Stimulated activated CD8-positive, alpha-beta memory T cell treated with anti-CD3 and anti-CD28 coated beads, Interleukin-7, amount 100 ng/mL, for 24 hours (primary cell): ENCODE results near the gene ENOX2.
"Not testable (repeated sequence)": the region's sequence is repeated elsewhere in the genome, so short reads cannot be mapped to it uniquely, and the experiment has no call there.

Source experiments
- DNase-seq: peaks from one replicate; pipeline ENCODE4 v3.0.0-alpha.2; 2020; ENCODE audit warnings: low read depth

The ENOX2 gene

DNA sequence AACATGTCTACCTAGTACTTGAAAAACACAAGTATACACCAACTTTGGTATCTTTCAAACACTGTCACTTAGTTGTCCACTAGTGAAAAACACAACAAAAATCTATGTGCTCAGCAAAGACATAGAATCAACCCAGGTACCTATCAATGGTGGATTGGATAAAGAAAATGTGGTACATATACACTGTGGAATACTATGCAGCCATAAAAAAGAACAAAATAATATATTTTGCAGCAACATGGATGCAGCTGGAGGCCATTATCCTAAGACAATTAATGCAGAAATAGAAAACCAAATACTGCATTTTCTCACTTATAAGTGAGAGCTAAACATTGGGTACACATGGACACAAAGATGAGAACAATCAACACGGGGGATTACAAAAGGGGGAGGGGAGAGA lies 148.7 kb downstream of the ENOX2 start:
- no peak for DNase-seq

DNA sequence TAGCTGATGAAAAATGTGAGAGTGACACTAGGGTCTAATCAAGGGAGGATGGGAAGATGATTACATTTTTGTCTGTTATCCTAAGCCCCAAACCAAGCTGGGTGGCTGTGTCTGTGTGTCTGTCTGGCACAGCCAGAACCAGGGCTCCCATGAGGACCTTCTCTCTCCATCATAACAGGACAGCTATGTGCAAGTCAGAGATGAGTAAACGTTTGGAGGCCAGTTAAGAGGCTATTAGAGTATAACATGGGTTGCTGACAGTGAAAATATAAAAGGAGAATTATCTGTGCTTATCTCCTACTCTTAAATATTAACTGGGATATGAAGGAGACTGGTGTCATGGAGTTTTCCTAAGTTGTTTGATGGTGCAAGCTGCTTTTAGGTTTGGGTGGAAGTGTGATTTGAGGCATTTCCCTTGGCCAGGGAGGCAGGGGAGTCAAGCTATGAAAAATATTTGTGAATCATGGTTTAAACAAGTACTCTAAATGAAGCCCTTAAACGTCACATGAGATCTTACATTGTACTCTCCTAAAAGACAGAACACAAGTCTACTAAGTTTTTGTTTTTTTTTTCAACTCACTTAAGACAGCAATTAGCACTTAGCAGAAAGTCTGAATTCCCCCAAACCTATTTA lies 156.2 kb downstream of the ENOX2 start:
- no peak for DNase-seq

DNA sequence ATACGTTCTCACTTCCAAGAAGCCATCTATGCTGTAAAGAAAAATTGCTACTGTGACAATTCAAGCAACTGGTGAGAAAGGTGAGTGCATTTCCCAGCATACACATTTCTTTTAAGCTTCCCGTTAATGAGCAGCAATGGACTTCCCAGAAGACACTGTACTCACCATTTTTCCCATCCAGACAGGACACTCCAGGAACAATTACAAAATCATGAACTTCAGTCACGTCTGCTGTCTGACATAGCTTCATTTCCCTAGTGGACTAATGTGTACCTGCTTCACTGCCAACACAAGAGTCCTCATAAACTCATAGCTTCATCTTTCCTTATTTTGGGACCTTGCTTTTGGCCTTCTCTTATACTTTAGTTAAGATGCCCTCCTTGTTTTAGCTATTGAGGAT lies 156.9 kb downstream of the ENOX2 start:
- no peak for DNase-seq

DNA sequence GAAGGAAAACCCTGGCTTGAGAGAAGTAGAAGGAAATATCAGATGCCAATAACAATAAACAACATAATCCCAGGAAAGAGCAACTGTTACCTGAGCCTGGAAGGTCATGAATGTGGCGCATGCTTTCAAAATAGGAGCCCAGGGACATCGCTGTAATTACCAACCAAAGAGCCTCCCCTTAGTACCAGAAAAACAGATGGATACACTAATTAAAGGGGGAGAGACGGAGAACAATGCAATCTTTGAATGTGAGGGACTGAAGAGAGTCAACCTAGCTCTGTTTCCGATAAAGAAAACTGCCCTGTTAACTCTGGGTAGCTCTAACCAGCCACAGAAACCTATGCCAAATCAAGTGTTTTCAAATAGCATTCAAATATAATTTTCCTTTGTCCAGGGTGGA lies 161.4 kb downstream of the ENOX2 start:
- no peak for DNase-seq

DNA sequence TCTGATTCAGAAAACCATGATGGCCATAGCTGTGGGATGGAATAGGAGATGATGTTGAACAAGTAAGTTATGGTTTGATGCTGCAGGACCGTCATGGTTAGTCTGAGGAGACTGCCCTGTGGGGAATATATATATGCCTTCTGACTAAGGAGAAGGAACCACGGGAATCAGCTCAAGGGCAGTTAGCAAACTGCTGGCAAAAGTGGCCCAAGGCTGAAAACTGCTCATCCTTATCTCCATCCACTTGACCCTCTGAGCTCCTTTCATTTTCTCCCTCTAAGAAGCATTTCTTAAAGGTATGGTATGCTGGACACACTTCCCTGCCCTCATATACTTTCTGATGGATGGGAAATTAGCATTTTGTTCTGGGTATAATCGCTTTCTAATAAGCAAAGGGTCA lies 161.9 kb downstream of the ENOX2 start:
- no peak for DNase-seq

DNA sequence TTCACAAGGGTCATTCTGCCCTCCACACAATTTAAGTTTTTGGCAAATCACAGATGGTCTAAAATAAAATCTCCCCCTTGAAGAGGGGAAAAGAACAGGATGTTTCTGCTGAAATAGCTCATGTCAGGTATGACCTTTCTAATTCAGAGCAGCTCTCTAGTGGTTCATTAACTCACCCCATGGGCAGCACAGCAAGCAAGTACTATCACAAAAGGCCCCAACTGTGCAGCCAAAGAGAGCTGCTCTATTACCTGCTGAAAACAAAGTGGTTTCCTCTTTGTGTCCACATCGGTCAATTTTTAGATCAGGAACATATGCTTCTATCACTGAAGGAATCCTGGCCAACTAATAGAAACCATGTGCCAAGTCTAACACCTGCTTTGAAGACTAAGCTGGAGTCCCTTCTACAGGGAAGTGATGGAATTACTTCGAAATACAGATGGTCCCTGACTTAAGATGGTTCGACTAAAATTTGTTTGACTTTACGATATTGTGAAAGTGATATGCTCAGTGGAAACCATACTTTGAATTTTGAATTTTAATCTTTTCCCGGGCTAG lies 164.3 kb downstream of the ENOX2 start:
- no peak for DNase-seq

DNA sequence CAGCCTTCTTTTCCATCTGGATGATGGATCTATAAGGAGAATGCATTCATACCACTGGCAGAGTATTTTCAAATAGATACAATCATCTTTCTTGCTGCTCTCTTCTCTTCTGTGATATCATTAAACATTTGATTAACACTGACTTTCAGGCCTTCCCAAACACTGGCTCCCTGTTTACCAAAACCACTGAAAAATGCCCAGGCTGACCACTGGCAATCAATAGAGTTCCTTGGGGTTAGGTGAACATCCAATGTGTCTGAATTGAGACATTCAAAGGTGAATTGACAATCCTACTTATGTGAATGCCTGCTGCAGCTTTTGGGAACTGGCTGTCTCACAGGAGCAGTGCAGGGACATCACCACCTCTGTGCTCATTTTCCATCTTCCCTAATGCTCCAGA lies 168.3 kb downstream of the ENOX2 start:
- no peak for DNase-seq

DNA sequence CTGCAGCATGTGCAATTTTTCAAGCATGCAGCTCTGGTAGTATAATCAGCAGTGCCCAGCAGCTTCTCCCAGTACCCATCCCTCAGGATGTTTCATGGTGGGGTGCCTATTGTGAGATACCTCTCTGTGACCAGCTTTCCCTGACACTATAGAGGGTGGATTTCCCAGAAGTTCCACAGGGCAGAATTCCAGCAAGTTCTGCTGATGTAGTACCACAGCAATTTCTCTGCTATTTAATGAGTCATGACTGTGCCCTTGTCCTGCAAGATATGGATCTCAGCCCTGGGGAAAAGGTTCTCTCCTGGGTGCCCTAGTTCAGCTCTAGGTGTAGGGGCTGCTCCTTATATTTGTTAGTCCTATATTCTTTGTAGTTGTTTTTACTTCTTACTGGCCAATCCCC lies 174.8 kb downstream of the ENOX2 start:
- DNase-seq: no peak

DNA sequence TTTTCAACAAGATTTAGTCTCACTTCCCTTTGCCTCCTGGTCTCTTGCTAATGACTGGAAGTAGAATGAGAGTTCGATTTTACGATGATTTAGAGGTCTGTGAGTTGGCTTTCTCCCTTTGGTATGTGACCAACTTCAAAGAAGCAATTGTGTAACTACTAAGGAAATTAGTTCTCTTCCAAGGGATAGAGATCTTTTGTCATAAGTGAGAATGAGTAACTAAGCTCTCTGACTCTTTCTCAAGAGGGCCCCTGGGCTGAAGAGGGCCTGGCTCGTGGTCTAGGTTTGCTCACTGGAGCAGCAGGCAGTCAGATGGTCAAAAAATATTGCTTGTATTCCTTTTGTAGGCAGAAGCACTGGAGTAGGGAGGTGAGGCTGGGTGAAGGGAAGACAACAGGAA lies 176.3 kb downstream of the ENOX2 start:
- no peak for DNase-seq

DNA sequence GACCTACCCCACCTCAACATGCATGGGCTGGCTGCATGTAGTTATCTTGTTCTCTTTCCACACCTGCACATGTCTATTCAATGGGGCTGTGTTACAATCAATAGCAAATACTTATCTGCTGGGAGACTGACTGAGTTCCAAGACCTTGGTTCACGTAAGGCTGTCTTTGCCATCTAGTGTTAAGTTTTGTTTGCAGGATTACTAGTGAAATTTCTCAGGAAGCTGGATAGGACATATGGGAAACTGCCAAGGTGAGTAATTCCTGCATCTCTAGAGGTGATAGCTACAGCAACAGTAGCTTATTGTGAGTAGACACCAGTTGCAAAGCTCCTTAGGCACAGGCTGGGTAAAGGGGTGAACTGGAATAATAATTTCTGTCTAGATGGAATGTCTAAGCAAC lies 177.5 kb downstream of the ENOX2 start:
- no peak for DNase-seq

DNA sequence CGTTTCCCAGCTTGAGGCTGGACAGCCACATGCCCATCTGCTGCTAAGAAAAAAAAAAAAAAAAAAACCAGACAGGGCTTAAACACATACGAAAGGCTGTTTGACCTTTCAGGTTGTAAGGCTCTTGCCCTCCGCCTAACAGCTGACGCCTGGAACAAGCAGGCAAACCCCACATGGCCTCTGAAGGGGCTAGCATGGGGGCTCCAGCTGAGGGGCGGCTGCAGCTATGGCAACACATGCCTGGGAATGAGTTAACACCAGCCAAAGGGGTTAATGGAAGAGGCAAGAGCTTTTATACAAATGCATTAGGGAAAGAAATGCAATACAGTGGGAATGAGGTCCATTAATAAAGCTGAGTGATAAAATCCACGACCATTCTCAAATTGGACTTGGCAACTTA lies 183.6 kb downstream of the ENOX2 start:
- no peak for DNase-seq

DNA sequence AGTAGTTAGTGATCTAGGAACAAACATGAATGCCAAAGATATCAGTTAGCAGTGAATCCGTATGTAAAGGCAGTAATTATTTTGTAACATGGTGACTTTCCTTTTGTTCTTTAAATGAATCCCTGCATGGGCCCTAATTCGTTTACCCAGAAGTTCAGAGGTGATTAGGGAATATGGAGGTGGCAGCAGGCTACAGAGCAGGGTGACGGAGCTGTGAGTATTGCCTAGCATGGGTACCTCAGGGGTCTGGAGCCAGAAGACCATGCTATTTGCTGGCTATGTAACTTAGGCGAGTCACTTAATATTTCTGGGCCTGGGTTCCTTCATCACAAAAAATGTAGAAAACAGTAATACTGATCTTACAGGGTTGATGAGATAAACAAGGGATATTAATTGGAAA lies 184.9 kb downstream of the ENOX2 start:
- DNase-seq: no peak

DNA sequence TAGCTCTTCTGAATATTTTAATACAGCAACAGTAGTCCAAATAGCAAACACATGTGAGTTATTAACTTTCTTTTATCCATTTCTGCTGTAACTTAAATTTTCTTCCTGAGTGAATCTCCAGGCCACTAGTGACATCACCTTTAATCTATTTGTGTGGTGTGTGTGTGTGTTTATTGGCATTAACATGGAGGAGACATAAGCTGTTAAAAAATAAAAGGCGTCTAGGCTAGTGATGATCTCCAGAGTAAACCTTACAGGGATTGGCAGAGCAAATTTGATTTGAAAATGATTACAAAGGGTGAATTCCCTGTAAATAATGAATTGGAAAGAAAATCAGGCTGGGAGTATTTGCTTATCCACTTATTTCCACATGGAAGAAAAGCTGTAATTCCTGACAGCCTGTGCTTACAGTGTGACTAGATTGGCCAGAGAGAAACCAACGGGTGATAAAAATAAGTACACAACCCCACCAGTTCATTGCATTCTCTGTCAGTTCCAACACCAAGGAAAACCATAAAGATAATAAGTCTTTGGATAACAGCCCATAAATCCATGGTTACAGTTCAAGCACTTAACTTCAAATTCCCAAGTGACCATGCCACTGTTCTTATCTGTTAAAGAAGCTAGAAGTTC lies 186.1 kb downstream of the ENOX2 start:
- no peak for DNase-seq

DNA sequence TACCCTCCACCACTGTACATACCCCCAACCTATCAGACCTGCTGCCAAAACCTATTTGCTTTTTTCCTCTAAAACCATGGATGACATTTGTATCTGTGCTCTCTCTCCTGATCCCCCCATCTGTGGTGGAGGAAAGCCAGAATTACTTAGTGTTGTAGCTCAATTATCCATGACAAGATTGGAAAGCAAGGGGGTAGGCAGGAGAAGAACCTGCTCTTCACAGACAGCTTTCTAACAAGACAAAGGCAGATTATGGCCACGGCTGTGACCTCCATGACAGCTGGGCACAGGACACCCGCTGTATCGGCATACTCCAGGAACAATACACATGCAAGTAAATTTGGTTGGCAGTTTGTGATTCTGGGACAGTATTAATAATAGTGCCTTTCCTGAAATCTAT lies 186.7 kb downstream of the ENOX2 start:
- no peak for DNase-seq

DNA sequence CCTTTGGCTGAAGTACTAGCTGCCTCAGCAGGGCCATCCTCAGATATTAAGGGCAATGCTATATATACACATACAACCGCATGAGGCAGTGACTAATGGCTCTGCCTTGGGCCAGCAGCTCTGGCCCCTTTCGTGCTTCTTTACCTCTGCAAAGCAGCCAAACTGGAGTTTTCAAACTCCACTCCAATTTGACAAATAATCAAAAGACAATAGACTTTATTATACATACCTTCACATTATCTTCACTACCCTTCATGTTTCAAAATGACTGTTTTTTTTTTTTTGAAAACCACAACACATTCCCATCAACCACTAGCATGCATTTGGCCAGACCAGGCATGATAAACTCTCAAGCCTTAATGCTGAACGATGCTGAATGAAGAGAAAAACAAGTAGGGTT lies 187.7 kb downstream of the ENOX2 start:
- DNase-seq: no peak

DNA sequence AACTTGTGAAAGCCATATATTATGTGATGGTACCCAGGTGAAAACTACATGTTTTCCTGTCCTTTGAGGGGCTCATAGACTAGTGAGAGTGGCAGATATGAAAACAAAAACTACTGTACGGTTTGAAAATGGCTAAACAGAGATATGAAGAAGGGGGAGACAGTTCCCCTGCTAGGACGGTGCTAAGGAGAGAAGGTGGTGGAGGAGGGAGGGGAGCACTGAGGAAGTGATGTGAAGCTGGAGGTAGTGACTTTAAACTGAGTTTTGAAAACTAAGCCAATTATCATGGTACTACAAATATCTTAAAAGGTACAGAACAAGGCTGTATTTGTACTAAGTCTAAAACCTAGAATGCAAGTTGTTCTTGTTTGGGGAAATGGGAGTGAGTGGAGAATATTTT lies 188.3 kb downstream of the ENOX2 start:
- DNase-seq: no peak

DNA sequence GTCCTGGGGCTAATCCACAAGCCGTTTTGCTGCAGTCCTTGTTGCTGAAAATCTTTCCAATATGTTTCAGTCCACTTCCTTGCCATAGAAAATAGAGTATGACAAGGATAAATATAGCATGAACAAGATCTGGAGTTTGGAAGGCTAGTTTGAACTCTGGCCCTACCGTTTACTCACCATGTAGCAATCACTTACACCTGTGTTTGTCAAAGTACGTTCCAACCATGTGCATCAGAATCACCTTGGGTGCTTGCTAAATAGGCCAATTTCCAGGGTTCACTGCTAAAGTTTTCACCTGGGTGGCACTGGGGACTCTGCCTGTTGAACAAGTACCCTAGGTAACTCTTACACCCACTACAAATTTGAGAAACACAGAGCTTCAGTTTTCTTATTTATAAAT lies 188.9 kb downstream of the ENOX2 start:
- no peak for DNase-seq

DNA sequence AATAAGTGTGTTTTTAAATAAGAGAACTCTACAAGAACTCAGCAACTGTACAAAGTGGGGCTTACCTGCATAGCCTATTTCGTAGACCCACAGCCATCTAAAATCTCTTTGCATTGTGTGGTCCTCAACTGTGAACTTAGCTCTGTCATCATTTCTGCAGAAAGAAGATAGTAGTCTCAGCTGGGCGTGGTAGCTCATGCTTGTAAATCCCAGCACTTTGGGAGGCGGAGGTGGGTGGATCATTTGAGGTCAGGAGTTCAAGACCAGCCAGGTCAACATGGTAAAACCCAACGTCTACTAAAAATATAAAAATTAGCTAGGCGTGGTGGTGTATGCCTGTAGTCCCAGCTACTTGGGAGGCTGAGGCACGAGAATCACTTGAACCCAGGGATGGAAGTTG lies 193.8 kb downstream of the ENOX2 start:
- not testable (repeated sequence) for DNase-seq

DNA sequence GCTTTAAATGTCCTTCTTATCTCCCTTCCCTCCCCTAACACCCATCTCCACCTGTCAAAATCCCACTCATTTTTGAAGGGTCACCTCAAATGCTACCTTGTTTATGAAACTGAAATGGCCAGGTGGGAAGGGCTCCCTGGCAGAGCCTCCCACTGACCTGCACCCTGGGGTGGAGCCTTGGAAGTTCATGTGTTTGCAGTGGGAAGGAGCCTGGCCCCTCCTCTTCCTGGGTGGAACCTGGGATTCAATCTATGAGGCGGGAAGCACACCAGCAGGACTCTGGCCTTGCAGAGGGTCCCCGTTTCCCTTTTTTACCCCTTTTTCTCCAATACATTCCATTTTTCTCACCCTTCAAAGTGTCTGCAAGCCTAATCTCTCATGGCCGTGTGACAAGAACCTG lies 197.4 kb downstream of the ENOX2 start:
- DNase-seq: no peak

DNA sequence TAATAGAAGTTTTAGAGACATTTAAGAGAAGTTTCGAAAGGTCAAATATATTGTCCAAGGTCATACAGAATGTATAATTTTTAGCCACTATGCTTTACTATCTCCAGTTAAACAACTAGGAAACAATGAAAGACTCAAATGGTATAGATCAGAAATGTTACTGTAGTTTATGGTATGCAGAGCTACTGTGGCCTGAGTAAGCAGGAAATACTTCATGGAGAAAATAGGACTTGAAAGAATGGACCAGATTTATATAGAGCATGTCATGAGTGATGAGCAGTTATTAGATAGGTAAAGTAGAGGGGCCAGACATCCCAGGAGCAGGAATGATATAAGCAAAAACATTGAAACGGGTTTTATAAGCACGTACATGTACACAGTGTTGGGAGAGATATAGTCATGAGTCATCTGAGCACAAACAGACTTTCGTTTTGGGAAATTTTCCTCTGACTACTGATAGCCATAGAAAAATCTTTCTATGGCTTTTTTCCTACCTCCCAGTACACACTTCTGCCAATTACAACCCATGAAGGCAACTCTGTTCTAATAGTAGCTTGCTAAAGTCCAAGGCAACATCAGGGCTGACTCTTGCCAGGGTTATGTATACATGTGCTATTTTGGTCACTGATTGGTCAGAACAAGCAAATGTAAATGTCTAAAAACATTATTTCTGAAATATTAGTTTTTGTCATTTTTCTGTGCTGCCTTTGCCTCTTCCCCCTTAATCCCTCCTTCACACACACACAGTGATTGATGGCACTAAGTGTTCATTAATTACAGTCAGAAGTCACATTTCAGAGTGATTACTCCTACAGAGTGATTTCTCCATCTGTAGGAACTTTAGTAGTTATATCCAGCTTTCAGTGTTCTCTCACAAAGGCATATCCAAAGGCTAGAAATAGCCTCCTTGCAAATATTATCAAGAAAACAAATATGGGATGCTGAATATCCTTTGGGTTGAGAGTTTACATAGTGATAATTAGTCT lies 198.7 kb downstream of the ENOX2 start:
- DNase-seq: no peak

DNA sequence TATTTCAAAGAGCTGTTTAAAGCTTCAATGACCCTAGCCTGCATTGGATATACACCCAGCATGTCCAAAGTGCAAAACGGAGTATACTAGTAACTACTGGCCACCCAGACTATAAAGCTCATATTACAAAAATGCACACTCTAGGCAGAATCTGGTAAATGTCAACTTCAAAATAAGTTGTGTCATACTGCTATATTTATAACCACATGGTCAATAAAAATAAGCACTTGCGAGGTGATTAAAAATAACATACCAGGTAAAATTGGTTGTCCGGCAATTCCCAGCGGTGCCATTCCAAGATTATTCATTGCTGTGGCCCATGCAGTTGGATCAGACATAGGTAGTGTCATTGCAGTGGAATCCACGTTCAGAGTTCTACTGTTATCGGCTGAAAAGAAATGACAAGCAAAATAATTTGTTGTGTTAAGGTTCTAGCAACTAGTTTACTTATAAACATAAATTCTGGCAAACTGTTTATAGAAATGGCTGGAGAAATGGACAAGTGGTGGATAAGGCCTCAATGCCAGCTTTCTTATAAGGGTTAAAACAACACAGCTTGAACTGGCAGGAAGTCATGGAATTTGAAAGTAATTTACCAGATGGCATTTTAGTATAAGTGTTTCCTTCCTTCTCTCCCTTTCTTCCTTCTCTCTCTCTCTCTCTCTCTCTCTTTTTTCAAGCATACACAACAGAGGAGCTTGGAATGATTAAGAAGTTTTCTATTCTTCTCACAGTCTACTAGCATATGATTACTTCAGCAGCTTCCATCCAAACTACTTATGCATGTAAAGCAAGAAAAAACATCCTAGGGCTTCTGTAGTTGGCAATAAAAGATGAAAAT lies 199.9 kb downstream of the ENOX2 start:
- no peak for DNase-seq

DNA sequence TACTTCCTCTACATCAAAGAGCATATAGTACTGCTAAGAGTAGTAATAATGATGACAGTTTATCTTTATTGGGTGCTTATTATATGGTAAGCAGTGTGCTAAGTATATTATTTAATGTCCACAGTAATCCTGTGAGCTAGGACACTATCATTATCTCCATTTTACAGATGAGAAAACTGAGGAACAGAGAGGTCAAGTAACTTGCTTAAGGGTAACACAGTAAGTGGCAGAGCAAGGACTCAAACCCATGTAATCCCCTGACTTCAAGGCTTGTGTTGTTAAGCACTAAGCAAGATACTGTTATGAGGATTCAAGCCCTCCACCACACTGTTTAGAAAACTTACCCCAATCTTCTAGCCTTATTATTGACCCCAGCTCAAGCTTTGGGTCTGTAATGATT lies 202.4 kb downstream of the ENOX2 start:
- no peak for DNase-seq
